ENCODE results near the gene RAD23B.
A peak's percentile ranks its signal among the peaks of the same experiment; 100 is the strongest.

The RAD23B gene

GRCh38 chr9:107335331-107335730 lies 52.3 kb downstream of the RAD23B start:
- DNase-seq (ENCODE audit: extremely low read depth, low read depth), result no peak
- TF ChIP-seq, protein P1, sequence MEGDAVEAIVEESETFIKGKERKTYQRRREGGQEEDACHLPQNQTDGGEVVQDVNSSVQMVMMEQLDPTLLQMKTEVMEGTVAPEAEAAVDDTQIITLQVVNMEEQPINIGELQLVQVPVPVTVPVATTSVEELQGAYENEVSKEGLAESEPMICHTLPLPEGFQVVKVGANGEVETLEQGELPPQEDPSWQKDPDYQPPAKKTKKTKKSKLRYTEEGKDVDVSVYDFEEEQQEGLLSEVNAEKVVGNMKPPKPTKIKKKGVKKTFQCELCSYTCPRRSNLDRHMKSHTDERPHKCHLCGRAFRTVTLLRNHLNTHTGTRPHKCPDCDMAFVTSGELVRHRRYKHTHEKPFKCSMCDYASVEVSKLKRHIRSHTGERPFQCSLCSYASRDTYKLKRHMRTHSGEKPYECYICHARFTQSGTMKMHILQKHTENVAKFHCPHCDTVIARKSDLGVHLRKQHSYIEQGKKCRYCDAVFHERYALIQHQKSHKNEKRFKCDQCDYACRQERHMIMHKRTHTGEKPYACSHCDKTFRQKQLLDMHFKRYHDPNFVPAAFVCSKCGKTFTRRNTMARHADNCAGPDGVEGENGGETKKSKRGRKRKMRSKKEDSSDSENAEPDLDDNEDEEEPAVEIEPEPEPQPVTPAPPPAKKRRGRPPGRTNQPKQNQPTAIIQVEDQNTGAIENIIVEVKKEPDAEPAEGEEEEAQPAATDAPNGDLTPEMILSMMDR (IDR thresholded peaks at IDR 0.05; ENCODE audit: low read depth, low read length), result no peak

GRCh38 chr9:107336718-107337360 lies 53.8 kb downstream of the RAD23B start:
- TF ChIP-seq, protein P1 (IDR thresholded peaks at IDR 0.05; ENCODE audit: low read depth, low read length), result no peak
- DNase-seq (ENCODE audit: extremely low read depth, low read depth), result peak; percentile 30

- TF ChIP-seq, protein P1 (IDR thresholded peaks at IDR 0.05; ENCODE audit: low read depth, low read length), result no peak
Measured at GRCh38 chr9:107337676-107338590, 54.9 kb downstream of the RAD23B start.

DNA sequence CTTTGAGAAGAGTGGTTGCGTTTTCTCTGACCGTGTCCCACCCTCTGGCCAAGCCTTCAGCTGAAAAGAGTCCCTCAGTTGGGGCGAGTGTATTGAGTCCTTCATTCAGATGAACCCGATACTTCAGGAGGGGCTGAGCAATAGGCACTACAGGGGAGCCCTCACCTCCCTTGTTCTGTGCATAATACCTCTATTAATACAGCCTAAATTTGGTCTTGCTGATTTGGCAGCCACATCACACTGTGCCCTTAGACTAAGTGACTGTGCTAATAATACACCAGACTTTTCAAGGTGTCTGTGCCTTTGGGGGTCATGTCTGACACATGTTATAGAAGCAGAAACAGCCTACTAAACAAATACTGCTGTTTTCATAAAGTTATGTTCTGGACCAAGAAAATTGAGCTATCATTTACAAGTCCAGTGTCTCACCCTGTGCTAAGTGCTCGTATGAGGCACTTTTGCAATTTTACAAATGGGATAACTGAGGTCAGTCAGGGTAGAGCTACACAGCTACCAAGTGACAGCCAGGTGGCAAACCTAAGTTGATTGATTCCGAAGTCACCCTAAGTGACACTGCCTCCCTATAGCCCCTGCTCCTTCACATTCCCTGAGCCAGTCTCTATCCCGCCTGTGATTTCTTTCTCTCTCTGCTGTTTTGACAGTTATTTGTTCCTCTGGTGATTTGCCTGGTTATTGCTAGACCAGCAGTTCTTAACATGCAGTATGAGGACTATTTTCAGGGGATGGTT lies 56.0 kb downstream of the RAD23B start:
- TF ChIP-seq, protein P1 (IDR thresholded peaks at IDR 0.05; ENCODE audit: low read depth, low read length), result no peak

More at GRCh38 chr9:107337676-107338590, 54.9 kb downstream of the RAD23B start:
- peak; percentile 20 for DNase-seq (ENCODE audit: extremely low read depth, low read depth)

GRCh38 chr9:107340920-107341632 lies 58.0 kb downstream of the RAD23B start:
- no peak for DNase-seq (ENCODE audit: extremely low read depth, low read depth)
- TF ChIP-seq, protein P1 (IDR thresholded peaks at IDR 0.05; ENCODE audit: low read depth, low read length), result peak; percentile 92

More for the DNA sequence above, 56.0 kb downstream of the RAD23B start:
- no peak for DNase-seq (ENCODE audit: extremely low read depth, low read depth)

- TF ChIP-seq, protein P1 (IDR thresholded peaks at IDR 0.05; ENCODE audit: low read depth, low read length), result no peak
- no peak for DNase-seq (ENCODE audit: extremely low read depth, low read depth)
Measured at GRCh38 chr9:107342476-107343161, 59.5 kb downstream of the RAD23B start.

Measured in AG09319 (cell line).